ENCODE data around the gene SOX8. TPM values are rescaled to one million over a fixed set of nuclear protein-coding genes. Genes with fewer than 3 reads are reported as not detected.

SOX8 gene
- total RNA-seq, 1 donor from 2014 or later = 0.75 TPM

DNA sequence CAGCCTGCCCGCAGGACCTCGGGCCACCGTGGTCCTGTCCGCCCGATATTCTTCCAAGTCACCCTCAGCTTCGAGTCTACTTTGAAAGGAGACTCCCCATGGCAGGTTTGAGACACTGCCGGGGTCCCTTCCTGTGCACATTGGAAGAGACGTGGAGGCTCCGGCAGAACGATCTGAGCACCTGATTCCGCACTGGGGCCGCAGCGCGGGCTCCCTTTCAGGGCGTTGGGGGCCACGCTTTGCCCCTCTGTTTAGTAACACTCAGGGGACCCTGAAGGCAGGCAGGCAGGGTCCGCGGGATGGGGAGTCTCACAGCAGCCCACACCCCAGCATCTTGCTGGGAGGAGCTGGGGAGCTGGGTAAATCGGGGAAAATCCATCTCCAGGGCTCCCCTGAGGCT, 30.6 kb downstream of the SOX8 start:
- H3K9ac ChIP-seq = no peak overlapping the region
- H3K4me1 ChIP-seq = no peaks in the 10 kb centered on the region
- Mint-ChIP-seq H3K4me1 (peaks cover 13% of the 10 kb centered on the region), H3K4me3 (no peak overlapping the region), H3K9me3 (no peaks in the 10 kb centered on the region), H3K27me3 (ENCODE audit: insufficient read depth, low read depth) (peaks cover 21% of the 10 kb centered on the region), H3K27ac (peak overlapping the region; percentile 50), H3K36me3 (peaks cover 2% of the 10 kb centered on the region)
- H3K4me3 ChIP-seq = no peak overlapping the region
- H3K27ac ChIP-seq = no peak overlapping the region
- H3K9me3 ChIP-seq (ENCODE audit: low read depth) = no peaks in the 10 kb centered on the region
- no peak overlapping the region for H2AFZ ChIP-seq (replicated peaks)
- H3K36me3 ChIP-seq = no peaks in the 10 kb centered on the region
- TF ChIP-seq EZH2 (IDR thresholded peaks at IDR 0.05) = no peak
- TF ChIP-seq, protein P1, sequence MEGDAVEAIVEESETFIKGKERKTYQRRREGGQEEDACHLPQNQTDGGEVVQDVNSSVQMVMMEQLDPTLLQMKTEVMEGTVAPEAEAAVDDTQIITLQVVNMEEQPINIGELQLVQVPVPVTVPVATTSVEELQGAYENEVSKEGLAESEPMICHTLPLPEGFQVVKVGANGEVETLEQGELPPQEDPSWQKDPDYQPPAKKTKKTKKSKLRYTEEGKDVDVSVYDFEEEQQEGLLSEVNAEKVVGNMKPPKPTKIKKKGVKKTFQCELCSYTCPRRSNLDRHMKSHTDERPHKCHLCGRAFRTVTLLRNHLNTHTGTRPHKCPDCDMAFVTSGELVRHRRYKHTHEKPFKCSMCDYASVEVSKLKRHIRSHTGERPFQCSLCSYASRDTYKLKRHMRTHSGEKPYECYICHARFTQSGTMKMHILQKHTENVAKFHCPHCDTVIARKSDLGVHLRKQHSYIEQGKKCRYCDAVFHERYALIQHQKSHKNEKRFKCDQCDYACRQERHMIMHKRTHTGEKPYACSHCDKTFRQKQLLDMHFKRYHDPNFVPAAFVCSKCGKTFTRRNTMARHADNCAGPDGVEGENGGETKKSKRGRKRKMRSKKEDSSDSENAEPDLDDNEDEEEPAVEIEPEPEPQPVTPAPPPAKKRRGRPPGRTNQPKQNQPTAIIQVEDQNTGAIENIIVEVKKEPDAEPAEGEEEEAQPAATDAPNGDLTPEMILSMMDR (IDR thresholded peaks at IDR 0.05) = no peak
- no peak for TF ChIP-seq EZH2phosphoT487 (IDR thresholded peaks at IDR 0.05)
- no peaks in the 10 kb centered on the region for H3K79me2 ChIP-seq (ENCODE audit: low read depth)
- H3F3A ChIP-seq (ENCODE audit: low read depth) = no peaks in the 10 kb centered on the region
- H3K27me3 ChIP-seq = no peaks in the 10 kb centered on the region
- no peak for DNase-seq (ENCODE audit: low spot score)
- H3K4me2 ChIP-seq = no peak overlapping the region
- no peaks in the 10 kb centered on the region for H4K20me1 ChIP-seq (ENCODE audit: low read depth)

DNA sequence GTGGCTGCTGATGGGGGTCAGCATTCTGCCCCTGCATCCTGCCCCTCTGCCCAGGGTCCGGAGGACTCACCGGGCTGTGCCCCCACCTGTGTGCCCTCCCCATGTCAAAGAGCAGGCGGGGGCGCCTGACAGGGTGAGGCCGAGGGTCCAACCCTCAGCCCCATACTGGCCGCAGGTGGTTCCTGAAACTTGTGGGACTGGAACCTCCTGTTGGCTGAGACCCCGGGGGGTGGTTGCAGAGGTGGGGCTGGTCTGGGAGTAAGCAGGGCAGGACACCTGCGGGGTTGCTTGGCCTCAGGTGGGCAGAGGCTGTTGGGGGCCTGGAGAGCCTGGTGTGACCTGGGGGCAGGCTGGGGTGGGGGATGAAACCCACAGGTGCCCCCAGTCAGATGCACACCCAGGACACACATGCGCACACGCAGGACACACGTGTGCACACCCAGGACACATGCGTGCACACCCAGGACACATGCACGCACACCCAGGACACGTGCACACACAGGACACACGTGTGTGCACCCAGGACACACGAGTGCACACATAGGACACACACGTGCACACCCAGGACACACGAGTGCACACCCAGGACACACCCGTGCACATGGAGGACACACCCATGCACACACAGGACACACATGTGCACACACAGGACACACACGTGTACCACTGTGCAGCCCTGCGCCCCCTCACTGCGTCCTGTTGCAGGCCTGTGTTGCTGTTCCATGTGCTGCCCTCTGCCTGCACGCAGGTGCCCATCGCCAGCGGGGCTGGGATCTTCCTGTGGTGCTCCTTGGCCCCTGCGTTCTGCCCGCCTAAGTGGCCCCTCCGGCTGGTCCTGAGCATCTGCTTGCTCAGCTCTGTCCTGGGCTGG, 31.4 kb downstream of the SOX8 start:
- Mint-ChIP-seq H3K4me3 (no peak overlapping the region), H3K27me3 (ENCODE audit: insufficient read depth, low read depth) (peaks cover 23% of the 10 kb centered on the region), H3K4me1 (peaks cover 15% of the 10 kb centered on the region), H3K9me3 (no peaks in the 10 kb centered on the region), H3K36me3 (peaks cover 2% of the 10 kb centered on the region), H3K27ac (no peak overlapping the region)
- no peaks in the 10 kb centered on the region for H3K27me3 ChIP-seq
- no peak overlapping the region for H3K4me3 ChIP-seq
- no peak for DNase-seq (ENCODE audit: low spot score)
- H3K4me1 ChIP-seq = no peaks in the 10 kb centered on the region
- no peak overlapping the region for H3K27ac ChIP-seq
- no peak overlapping the region for H2AFZ ChIP-seq (replicated peaks)
- H3K4me2 ChIP-seq = no peak overlapping the region
- no peaks in the 10 kb centered on the region for H3K9me3 ChIP-seq (ENCODE audit: low read depth)
- no peaks in the 10 kb centered on the region for H4K20me1 ChIP-seq (ENCODE audit: low read depth)
- no peak overlapping the region for H3K9ac ChIP-seq
- no peaks in the 10 kb centered on the region for H3K36me3 ChIP-seq
- H3F3A ChIP-seq (ENCODE audit: low read depth) = no peaks in the 10 kb centered on the region
- H3K79me2 ChIP-seq (ENCODE audit: low read depth) = no peaks in the 10 kb centered on the region
- TF ChIP-seq EZH2 (IDR thresholded peaks at IDR 0.05) = no peak
- TF ChIP-seq, protein P1 (IDR thresholded peaks at IDR 0.05) = no peak
- no peak for TF ChIP-seq EZH2phosphoT487 (IDR thresholded peaks at IDR 0.05)

DNA sequence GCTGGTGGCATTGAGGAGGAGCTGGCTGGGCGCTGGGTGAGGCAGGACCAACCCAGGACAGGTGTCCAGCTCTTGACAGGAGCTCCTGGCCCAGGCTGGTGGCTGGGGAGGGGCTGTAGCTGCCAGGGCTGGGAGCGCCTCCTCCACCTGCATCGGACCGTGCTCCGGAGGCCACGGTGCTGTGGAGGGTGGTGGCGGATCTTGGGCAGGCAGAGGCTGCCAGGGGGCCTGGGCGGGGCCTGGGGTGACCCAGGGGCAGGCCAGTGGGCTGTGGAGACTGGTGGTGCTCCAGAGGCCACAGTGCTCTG, 32.0 kb downstream of the SOX8 start:
- Mint-ChIP-seq H3K9me3 (no peaks in the 10 kb centered on the region), H3K27me3 (ENCODE audit: insufficient read depth, low read depth) (peaks cover 26% of the 10 kb centered on the region), H3K4me1 (peaks cover 18% of the 10 kb centered on the region), H3K4me3 (no peak overlapping the region), H3K36me3 (peaks cover 2% of the 10 kb centered on the region), H3K27ac (no peak overlapping the region)
- H3K27ac ChIP-seq = no peak overlapping the region
- H3K4me2 ChIP-seq = no peak overlapping the region
- no peaks in the 10 kb centered on the region for H3K9me3 ChIP-seq (ENCODE audit: low read depth)
- H2AFZ ChIP-seq (replicated peaks) = no peak overlapping the region
- H3K9ac ChIP-seq = no peak overlapping the region
- no peaks in the 10 kb centered on the region for H3K27me3 ChIP-seq
- TF ChIP-seq, protein P1 (IDR thresholded peaks at IDR 0.05) = no peak
- TF ChIP-seq EZH2 (IDR thresholded peaks at IDR 0.05) (no peak), EZH2phosphoT487 (IDR thresholded peaks at IDR 0.05) (no peak)
- H3K79me2 ChIP-seq (ENCODE audit: low read depth) = no peaks in the 10 kb centered on the region
- H3F3A ChIP-seq (ENCODE audit: low read depth) = peaks cover 5% of the 10 kb centered on the region
- H3K36me3 ChIP-seq = no peaks in the 10 kb centered on the region
- H4K20me1 ChIP-seq (ENCODE audit: low read depth) = peaks cover 4% of the 10 kb centered on the region
- H3K4me3 ChIP-seq = no peak overlapping the region
- DNase-seq (ENCODE audit: low spot score) = no peak
- H3K4me1 ChIP-seq = no peaks in the 10 kb centered on the region

Data from neural progenitor cell (in vitro differentiated cells).